GM19397 (cell line): ENCODE results near the gene ZNF319.
"Not testable (repeated sequence)": the region's sequence is repeated elsewhere in the genome, so short reads cannot be mapped to it uniquely, and the experiment has no call there.

Experiments
- ATAC-seq: cut with Tn5 transposase; IDR thresholded peaks from one replicate; pipeline ENCODE4 v1.9.1; 2021; ENCODE audit warnings: mild to moderate bottlenecking, moderate library complexity; ENCODE audit not compliant: unreplicated experiment

The ZNF319 gene

DNA sequence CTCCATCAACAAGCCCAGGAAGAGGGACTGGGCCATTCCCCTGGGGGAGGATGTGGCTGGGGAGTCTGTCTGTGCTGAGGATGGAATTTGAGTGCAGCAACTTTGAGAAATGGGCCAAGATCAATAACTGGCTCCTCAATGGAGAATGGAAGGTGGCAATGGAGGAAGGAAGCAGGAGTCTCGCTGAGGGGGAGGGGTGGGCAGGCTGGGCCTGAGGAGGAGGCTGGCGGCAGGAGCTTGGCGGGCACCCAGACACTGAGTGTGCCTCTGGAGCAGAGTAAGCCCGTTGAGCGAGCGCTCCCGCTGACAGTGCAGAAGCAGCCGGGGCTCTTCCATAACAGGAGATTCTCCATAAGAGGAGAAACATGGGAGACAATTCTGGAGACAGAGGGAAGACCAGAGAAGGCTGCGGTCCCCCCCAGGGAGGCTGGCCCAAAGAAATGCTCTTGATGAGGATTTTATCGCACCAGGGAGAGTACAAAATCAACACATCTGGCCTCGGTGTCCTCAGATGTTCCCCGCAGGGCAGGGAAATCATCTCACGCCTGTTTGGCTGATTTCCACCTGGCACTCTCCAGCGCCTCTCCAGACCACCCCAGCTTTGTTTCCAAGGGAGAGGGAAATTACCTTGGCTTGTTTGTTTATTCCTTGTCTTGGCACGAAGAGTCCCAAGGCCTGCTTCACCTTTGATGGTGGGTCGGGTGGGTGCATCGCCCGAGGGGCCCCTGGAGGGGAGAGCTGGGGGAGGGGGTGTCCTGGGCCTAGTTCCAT is 22.3 kb upstream of the ZNF319 start:
- ATAC-seq = no peak

DNA sequence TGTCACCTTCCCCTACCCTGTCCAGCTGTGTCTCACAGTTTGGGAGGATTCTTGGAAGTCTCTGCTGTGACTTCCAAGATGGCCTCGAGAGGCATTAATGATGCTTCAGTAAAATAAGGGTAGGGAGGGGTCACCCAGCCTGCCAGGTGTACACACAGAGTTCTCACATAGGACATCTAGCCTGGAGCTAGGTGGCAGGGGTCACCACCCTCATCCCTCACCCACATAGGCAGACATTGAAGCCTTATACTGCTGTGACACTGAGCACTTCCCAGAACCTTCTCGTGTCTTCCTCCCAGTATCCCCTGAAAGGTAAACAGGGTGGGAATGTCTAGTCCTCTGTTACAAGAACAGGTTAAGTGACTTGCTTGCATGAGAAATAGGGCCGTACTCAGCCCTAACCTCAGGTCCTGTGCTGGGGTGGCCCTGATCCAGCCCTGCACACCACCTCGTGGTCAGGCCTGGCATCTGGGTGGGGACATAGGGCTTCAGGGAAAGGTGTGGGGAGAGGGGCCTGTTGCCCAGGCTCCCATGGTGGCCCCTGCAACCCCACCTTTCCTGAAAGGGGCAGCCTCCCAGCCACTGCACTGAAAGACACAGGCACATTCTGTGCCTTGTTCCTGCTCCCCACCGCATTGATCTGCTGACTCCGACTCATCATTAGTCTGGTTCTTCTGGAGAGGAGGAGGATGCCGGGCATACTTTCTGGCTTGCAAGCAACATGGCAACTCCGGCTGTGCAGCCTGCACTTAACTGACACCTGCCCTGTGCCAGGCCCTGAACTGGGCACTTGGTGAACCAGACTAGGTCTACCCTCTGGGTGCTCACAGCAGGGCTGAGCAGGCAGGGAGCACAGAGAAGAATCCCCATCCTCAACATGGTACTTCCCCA is 21.4 kb upstream of the ZNF319 start:
- ATAC-seq = no peak

DNA sequence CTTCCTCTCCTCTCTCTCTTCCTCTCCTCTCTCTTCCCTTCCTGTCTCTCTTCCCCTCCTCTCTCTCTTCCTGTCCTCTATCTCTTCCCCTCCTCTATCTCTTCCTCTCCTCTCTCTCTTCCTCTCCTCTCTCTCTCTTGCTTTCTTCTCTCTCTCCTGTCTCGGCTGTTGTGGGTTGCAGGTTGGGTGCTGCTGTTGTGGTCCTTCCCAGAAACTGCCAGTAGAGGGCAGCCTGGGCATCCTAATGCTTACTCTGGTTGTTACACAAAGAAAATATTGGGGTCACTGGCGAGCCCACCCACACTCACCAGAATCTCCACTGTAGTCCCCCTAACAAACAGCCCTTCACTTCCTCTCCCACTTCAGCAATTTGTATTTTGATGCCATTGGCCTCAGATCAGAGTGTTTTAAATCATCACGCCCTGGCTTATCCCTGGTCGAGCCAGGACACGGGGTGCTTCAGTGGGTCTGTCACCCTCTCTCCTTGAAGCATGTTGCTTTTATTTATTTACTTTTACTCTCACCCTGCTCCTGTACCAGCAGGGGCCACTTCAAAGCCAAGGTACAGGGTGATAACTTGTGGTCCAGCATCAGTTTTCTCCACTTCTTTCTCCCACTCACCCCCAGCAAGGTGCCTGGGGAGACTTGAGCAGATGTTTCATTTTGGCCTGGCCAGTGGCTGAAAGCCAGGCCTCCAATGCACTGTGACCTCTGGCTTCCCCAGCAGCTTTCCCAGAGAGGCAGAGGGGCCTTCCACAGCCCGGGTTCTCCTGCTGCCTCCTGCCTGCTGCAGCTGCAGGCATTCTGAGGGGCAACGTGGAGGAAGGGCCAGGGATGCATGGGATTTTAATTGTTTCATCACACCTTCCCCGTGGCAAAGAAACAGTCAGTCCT is 20.4 kb upstream of the ZNF319 start:
- no peak for ATAC-seq

DNA sequence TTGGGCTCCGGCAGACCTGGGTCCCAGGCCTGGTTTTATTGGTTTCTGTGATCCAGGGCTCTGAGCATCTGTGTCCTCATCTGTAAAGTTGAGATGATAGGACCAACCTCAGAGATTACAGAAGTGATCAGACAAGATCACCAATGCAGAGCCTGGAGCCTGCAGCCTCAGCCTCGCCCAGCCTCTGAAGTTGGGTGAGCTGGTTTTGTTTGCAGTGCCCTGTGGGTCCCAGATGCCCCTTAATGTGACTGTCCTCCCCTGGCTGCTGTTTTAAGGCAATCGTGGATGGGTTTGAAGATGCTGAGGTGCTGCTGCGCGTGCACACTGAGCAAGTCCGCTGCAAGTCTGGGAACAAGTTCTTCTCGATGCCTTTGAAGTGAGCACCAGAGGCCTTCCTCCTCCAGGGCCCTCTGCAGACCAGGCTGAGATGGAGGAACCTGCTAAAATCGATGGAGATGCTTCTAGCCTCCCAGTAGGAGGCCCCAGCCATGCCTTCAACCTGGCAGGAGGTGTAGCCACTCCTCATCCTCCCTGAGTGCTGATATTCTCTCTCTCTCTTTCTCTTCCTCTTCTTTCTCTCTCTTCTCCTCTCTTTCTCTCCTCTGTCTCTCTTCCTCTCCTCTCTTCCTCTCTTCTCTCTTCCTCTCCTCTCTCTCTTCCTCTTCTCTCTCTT is 19.5 kb upstream of the ZNF319 start:
- ATAC-seq = no peak

DNA sequence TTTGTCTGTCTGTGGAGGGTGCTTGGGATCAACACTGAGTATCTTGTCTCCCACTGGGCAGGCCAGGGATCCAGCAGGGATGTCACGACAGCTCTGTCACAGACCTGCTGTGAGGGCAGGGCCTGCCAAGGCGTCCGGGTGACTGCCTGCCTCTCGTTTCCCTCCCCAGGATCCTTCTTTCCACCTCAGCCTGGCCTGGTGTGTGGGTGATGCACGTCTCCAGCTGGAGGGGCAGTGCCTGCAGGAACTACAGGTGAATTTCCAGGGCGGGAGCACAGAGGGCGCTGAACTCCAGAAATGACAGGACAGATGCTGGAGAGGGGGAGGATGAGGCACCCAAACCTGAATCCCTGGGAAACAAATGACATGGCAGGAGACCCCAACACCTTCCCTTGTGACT is 18.3 kb upstream of the ZNF319 start:
- ATAC-seq = no peak

DNA sequence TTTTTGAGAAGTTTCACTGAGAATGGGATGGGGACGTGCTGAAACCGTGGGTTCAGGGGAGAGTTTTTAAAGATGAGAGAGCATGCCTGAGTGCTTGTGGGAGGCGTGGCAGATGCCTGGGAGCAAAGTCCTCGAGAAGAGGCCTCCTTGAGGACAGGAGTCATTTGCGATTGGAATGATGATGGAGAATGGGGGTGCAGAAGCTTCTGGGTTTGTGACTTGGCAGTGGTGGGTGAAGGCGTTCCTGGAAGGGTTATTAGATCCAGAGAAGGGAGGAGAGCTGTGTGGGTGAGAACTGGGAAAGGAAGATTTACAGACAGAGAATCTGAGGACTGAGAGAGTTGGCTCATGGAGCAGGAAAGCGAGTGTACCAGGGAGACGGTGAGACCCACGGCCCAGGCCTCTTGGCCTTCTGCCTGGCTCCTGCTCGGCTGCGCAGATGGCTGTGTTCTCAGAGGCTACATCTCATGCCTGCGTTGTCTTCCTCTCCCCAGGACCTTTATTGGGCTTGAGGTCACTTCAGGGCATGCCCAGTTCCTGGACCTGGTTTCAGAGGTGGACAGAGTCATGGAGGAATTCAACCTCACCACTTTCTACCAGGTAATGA is 16.5 kb upstream of the ZNF319 start:
- ATAC-seq = no peak

DNA sequence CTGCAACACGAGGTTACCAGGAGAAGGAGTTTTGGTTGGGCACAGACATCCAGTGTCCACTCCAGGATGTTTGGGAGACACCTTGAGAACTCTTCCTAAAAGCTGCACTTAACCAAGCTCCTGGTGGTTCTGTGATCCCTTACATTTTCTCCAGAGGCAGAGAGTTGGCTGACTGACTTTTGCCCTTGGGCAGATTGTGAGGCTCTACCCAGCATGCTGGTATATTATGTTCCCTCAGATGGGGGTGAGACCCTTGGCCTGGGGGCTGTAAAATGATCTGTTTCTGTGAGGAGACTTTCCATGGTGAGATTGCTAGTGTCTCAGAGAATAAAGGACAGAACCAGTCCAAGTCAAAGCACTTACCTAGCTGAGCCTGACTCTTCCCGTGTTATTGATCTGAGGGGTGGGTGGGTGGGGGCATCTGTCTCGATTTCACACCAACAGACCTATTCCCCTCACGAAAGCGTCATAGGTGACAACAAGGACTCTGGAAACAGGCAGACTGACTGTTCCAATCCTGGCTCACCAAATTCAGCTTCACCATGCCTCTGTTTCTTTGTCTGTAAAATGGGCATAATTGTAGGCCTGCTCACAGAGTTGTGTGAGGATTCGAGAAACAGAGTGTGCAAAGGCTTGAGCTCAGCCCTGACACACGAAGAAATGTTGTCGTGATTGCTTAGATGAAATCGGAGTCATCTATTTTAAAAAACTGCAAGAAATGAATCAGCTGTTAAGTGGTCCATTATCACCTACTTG is 12.9 kb upstream of the ZNF319 start:
- no peak for ATAC-seq

DNA sequence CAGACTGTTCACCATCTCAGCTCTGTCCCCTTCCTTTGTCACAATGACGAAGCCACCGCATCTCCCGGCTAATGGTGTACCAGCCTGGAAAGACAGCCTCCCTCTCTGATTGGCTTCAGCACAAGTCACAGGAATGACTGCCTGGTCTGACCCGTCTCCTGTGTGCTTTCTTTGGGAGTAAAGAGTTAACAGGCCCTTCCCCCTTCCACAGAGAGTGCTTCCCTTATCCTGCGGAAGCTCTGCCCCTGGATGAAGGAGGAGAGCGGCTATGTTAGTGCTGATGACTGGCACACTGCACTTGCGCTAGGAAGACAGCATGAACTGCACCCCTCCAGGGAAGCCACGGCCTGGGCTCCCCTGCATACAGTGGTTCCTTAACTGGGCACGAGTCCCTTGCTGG is 12.0 kb upstream of the ZNF319 start:
- no peak for ATAC-seq

DNA sequence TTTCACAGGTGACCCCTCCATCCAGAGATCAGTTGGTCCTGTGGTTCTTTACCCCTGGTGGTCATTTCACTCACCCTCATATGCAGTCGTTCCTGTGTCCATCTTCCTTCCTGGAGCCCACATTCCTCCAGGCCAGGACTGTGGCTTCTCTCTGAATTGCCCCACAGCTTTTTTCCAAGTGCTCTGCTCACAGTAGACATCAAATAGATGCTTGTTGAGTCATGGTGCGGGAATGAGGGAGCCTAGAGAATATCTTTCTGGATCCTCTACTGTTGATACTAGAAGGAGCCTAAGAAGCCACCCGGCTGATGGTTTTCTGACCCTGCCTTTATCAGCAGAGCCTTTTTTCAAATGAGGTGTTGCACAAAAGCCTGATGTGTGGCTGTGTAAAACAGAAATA is 11.2 kb upstream of the ZNF319 start:
- ATAC-seq = no peak

DNA sequence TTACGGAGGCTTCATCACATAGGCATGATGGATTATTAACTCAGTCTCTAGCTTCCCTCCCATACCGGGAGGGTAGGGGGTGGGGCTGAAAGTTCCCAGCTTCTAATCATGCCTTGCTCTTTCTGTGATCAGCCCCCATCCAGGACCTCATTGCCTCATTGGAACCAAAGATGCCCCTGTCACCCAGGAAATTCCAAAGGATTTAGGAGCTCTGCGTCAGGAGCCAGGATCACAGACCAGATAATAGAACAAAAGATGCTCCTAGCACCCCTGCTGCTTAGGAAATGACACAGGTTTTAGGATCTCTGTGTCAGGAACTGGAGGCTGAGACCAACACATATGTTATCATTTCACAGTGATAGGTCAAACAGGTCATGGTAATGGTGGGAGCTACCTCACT is 10.4 kb upstream of the ZNF319 start:
- no peak for ATAC-seq

DNA sequence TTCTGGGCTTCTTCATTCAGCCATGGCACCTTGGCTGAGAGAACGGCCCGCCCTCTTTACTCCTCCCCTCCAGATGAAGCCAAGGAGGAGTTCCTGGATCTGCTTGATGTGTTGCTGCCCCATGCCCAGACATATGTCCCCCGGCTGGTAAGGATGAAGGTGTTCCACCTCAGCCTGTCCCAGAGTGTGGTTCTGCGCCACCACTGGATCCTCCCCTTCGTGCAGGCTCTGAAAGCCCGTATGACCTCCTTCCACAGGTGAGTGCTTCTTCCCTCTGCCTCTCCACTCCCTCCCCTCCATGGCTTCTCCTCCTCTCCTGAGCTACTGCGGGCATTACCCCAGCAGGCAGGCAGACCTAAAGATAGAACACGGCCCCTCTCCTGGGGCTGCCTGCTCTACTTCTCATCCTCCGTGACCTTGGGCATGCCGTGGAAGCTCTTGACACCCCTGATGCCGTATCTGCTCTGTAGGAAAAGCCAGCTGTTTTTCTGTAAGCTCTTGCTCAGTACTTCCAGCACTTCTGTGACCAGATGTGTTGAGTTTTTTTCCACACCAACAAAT is 9.5 kb upstream of the ZNF319 start:
- no peak for ATAC-seq

DNA sequence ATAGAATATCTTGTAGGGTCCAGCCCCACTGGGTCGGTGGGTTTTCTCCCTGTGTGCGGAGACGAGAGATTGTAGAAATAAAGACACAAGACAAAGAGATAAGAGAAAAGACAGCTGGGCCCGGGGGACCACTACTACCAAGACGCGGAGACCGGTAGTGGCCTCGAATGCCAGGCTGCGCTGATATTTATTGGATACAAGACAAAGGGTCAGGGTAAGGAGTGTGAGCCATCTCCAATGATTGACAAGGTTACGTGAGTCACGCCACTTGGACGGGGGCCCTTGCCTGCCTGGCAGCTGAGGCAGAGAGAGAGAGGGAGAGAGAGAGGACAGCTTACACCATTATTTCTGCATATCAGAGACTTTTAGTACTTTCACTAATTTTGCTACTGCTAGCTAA is 4.3 kb upstream of the ZNF319 start:
- not testable (repeated sequence) for ATAC-seq

DNA sequence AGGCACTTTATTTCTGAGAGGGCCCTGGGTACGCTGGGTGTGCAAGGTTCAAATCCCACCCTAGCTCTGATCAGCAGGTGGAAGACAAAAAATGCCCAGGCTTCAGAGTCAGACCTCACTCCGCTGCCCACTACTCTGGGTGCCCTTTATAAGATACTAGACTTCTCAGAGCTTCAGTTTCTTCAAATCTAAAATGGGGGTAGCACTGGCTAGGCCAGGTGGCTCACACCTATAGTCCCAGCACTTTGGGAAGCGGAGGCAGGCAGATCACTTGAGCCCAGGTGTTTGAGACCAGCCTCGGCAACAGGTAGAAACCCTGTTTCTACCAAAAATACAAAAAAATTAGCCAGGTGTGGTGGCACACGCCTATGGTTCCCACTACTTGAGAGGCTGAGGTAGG is 2.5 kb upstream of the ZNF319 start:
- ATAC-seq = no peak

DNA sequence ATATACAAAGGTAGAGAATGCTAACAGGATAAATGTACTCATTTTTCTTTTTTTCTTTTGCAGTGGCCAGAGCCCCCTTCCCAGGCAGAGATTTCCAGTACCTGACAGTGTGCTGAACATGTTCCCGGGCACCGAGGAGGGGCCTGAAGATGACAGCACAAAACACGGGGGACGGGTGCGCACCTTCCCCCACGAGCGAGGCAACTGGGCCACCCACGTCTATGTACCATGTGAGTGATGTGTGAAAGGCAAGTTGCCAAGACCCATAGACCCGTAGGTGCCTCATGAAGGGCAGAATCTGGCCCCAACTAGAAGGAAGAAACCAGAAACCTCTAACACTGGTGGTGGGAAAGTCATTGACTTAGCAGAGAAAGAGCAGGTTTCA is 1.9 kb upstream of the ZNF319 start:
- no peak for ATAC-seq

DNA sequence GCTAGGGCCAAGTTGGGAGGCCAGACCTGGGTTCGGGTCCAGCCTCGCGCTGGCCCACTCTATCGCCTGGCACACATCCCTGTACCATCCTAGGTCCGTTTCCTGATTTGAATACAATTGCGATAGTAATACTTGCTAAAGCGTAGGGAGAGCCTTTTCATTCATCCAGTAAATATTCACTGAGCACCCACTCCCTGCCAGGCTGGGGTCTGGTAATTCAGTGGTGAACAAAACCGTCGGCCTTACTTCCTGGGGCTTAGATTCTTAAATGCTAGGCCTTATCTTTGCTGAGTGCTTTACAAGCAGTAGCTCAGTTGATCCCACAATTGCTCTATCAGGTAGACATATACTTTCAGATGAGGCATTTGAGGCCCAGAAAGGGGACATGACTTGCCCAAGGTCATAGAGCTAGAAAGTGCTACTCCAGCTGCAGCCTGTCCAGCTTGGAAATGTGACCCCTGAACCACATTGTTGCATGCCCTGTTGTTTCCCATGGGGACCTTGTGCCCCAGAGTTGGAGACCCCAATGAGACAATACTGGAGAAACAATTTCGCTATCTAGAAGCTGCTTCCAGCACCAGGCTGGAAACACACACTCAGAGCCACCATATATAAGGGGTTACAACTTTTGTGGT is 1.4 kb upstream of the ZNF319 start:
- ATAC-seq = no peak

DNA sequence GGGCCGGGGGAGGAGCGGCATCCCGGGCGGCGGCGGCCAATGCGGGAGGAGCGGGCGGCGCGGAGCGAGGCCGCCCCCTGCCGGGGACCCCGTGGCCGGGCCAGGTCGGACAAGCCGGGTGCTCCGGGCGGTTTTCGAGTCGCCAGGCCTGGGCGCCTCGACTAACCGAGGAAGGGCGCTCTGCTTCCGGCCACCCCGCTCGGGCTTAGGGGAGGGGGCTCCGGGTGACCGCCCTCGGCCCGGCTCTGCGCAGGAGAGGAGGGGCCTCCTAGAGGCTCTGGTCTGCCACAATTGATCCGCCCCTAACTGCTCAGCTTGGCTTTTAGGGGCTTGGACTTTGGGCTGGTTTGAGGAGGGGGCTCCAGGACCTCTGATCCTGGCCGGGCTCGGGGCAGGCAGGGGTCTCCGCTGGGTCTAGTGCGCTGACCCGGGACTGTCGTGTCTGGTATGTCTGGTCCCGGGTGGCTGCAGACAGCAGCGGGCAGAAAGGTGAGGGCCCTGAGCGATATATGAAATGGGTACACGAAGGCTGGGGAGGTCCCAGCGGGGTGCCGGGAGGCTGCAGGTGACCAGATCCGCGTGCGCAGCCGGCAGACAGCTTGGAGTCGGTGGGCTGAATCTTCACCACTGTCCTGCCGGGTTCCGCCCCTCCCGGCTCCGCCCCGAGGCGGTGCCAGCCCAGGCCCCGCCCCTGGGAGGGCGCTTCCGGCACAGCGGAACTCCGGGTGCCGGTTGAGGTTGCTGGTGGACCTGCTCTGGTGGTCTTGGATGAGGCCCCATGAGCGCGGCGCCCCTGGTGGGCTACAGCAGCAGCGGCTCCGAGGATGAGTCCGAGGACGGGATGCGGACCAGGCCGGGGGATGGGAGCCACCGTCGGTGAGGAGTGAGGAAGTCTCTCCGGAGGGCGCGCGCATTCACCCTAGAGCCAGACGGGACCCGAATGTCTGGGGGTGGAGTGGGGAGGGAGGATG is 519 bp upstream of the ZNF319 start, which contains the start of gene USB1:
USB1 (plus strand) TSS at position 702 of the 971 bp plus-strand sequence; CDS start at position 779, 77 bp downstream.
- ATAC-seq = peak; percentile 77

DNA sequence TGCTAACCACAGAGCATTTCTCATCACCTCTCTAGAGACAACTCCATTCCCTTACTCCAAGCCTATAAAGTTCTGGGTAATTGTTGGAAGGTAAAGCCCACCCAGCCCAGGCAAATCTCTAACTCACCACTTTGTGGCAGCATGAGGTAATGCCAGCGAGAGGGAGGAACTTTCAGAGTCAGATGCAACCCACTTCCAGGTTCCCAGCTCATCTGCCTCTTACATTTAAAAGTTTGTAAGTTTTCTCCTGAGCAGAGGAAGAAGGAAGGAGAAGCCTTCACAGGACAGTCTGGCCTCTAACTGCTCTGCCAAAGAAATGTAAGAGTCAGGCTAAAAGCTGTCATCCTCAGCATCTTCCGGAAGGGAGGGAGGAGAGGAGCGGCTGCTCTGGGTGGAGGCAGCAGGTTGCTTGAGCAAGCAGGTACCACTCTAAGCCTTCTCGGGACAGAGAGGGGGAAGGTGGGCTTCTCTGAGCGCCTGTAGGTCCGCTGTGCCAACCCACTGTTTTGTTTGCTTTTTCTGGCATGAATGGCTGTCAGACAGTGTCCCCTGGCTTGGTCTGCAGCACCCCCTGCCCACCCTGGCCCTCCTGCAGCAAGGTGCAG is 1.0 kb downstream of the ZNF319 start:
- ATAC-seq = no peak
